ENCODE data around the gene MGAT1. TPM values are rescaled to one million over a fixed set of nuclear protein-coding genes. Genes with fewer than 3 reads are reported as not detected.
A peak's percentile ranks its signal among the peaks of the same experiment; 100 is the strongest.

The MGAT1 gene
- total RNA-seq, 1 experiment from 2014 or later = 39.0 TPM

DNA sequence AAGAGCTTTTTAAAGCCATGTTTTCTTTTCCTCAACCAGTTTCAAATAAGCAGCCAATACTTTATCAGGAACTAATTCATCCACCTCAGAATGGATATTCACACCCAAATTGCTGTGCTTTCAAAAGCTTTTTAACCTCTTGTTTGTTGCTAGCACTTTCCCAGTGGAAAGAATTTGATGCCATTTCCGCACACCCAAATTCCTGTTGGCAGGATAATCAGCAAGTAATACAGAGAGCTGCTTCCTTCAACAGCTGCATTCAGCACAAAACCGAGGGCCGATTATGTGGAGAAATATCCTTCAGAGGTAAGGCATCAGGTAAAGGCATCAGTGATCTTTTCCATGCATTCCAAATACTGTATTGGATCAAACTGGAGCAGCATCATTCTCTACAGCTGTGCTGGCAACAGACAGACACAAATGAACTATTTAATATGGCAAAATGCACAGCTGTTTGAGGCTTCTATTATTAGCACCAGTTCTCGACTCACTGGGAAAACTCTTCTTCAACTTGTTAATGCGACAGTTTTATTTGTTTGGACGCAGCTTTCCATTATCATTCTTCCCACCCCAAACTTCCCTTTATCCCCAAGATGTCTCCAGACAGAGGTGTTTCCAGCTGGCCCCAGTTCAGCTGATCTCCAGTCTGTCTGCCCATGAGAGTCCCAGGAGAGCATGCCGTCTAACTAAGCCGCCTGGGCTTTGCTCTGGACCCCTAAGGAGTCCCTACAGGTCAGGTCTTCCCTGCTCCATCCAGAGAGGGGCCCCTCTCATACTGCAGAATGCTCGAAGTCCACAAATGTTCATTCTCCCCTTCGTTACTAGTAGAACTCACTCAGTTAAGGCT, 22.2 kb upstream of the MGAT1 start:
- no peak for DNase-seq (ENCODE audit: low read depth)

DNA sequence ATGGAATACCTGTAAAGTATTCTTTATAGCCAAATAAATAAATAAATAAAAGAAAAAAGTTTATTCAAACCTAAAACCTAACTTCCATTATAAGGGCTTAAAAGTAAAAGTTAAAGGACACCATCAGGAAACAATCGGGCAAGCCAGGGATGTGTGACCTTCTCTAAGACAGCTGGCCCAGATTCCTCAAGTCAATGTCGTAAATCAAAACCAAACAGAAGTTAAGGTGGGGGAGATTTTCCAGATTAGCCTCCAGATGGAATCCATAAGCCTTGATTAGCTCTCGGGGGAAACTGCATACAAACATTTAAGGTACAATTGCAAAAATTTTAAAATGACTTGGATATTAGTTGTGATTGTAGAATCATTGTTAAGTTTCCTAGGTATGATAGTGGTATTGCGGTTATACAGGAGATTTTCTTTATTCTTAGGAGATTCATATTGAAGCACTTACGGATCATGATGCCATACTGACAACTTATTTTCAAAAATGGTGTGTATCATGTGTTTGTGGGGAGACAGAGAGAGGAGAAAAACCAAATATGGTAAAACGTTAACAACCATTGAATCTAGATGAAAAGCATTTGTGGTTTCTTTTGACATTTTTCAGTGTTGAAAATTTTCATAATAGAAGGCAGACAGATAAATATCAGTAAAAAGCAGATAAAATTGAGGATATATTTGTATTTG, 21.5 kb upstream of the MGAT1 start:
- no peak for DNase-seq (ENCODE audit: low read depth)

DNA sequence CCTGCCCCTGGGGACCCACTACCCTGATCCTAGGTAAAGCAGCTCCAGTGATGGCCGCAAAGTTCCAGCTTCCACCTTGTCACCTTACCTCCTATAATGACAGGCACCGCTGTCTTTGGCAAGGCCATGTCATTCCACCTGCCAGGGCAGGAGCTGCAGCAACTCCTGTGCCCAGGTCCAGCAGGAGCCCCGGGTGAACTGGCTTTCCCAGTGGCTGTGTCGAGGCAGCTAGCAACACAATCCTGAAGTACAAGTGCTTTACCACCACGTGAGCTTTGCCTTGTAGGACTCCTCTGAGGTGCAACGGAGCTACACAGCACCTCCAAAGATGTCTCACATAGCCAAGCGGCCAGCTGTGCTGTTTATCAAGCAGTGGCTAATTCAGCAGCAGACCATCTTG, 20.7 kb upstream of the MGAT1 start:
- DNase-seq (ENCODE audit: low read depth) = no peak

DNA sequence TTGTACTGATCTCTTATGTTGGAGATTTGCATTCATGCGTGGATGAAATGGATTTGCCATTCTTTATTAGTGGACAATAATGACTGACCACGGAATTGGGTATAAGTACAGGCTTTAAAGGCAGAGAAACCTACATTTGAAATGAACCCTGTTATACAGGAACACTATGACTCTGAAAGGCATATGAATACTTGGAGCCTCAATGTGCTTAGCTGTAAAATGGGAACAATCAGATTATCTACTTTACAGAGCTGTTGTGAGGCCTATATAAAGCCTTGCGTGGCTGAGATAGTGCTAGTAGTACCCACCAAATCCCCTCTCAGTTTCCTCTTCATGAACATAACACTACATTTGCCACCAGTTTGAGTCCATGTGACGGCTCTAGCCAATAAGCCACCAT, 18.9 kb upstream of the MGAT1 start:
- DNase-seq (ENCODE audit: low read depth) = no peak

GRCh38 chr5:180820788-180821321, 18.2 kb upstream of the MGAT1 start:
- no peak for DNase-seq (ENCODE audit: low read depth)

DNA sequence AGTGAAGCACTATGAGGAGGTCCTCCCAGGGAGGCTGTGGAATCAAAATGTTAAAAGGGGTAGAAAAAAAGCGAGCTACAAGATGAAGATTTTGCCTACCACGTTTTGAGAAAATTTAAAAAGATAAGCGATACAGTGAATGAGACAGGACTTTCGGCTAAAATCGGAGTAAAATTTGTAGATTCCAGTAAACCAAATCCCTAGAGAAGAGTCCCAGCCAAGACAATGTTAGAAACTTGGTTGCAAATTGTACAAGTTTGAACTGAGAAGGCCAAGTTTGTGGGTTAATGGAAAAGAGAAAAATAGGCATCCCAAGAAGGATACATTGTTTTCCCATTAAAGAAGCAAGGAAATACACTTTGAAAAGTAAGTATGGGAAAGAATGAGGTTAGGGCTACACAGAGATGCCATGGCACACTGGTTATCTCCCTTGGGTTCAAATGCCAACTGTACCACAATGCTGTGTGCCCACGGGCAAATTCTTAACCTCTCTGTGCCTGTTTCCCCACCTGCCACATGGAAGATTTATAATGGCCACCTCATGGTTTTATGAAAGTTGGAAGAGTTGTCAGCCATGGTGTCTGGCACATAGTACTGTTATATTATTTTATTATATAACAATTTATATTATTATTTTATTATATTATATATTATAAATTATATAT, 16.2 kb upstream of the MGAT1 start:
- no peak for DNase-seq (ENCODE audit: low read depth)

DNA sequence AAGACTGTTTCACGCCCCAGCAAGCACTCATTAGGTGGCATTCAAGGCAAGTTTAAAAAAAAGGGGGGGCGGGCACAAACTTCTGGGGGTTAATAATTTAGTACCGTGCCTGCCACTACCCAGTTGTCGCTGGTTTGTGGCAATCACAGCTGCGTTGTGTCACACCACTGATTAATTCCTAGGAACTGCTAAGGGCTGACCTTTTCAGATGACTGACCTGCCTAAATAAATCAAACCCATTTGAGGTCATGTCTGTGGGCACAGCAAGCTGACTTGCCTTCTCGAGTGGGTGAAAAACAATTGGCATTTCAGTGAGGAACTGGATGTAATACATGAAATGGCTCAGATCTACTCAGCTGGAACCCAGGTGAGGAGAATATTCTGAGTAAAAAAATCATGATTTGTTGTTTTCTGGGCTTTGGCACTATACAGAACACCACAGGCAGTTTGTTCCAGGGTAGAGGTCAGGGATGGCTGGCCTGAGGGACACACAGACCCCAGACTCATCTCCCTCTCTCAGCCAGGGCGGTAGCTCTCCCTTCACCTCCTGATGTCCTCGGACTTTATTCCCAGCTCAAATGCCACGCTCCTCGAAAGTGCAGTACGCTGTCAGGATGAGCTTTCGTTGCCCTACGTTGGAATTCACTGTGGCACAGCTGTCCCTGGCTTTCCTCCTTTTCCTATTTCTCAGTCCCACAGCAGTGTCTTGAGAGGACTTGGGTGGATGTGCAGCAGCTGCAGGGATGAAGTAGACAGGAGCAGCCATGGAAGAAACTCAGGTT, 15.5 kb upstream of the MGAT1 start:
- no peak for DNase-seq (ENCODE audit: low read depth)

- peak; percentile 24 for DNase-seq (ENCODE audit: low read depth)
Measured at GRCh38 chr5:180816608-180817534, 14.3 kb upstream of the MGAT1 start.

- DNase-seq (ENCODE audit: low read depth) = peak; percentile 49
Measured at GRCh38 chr5:180815293-180815917, 12.8 kb upstream of the MGAT1 start.

- no peak for DNase-seq (ENCODE audit: low read depth)
Measured at GRCh38 chr5:180813420-180813819, 10.8 kb upstream of the MGAT1 start.

GRCh38 chr5:180811623-180812124, 9.1 kb upstream of the MGAT1 start:
- no peak for DNase-seq (ENCODE audit: low read depth)

- DNase-seq (ENCODE audit: low read depth) = peak; percentile 34
Measured at GRCh38 chr5:180810959-180811622, 8.5 kb upstream of the MGAT1 start.

DNA sequence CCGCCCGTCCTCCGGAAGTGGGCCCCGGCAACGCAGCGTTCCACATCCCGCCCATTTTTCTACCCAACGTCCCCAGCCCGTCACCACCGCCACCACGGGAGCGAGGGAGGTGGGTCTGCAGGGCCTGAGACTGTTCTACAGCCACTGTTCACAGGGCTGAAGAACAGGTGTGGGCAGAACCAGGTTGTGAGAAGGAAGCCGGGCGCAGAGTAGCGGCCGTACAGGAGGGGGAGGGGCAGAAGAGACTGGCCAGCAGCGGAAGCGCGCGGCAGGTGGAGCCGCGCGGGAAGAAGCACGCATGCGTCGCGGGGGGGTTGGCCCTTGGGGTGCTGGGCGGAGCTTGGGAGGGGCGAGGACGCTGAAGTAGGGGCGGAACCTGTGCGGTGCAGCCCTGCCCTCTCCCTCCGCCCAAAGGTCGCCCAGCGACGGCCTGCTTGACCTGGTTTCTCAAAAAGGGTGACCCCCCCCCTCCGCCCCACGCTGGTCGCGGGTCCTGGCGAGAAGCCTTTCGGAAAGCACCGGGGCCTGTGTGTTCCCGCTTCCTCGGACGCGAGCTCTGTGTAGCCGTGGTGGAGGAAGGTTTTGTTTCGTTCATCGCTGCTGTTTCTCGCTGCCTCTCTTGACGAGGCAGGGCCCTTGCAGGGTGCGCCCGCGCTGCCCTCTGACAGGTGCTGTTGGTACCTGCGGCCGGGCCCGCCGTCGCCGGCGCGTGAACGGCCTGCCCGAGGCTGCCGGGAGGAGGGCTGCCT, 7.8 kb upstream of the MGAT1 start:
- DNase-seq (ENCODE audit: low read depth) = peak; percentile 88

DNA sequence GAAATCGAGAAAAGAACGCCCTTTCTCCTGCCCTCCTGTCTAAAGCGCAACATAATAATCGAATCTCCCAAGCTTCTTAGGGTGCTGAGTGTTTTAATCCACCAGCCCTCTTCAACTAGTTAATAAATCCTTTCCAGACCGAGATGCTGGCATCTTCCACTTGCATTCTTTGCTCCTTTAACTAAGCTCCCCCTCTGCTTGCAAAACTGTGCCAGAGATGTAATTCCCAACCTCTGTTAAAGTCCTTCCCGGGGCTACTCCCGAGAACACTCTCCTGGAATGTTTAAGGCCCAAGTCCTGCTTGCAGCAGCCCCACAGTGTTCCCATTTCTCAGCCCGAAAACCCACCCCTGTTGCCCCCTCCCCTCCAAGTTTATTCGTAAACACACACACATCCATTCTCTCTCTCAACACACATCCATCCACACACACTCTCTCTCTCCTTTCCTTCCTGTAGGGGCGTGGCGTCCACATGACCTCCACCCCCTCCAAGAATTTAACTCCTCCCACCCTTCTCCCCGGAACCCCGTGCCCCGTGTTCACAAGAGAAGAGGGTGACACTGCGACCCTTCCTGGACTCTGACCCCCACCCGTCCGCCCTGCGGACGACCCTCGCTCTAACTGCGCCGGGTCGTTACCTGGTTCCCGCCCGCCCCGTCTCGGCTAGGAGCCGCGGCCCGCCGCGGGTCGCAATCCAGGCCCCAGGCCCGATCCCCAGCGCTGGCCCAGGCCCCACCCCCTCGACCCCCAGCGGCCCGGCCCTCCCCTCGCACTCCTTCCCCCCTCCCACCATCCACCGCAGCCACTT, 7.0 kb upstream of the MGAT1 start:
- peak; percentile 87 for DNase-seq (ENCODE audit: low read depth)

- DNase-seq (ENCODE audit: low read depth) = no peak
Measured at GRCh38 chr5:180808461-180809000, 5.9 kb upstream of the MGAT1 start.

DNA sequence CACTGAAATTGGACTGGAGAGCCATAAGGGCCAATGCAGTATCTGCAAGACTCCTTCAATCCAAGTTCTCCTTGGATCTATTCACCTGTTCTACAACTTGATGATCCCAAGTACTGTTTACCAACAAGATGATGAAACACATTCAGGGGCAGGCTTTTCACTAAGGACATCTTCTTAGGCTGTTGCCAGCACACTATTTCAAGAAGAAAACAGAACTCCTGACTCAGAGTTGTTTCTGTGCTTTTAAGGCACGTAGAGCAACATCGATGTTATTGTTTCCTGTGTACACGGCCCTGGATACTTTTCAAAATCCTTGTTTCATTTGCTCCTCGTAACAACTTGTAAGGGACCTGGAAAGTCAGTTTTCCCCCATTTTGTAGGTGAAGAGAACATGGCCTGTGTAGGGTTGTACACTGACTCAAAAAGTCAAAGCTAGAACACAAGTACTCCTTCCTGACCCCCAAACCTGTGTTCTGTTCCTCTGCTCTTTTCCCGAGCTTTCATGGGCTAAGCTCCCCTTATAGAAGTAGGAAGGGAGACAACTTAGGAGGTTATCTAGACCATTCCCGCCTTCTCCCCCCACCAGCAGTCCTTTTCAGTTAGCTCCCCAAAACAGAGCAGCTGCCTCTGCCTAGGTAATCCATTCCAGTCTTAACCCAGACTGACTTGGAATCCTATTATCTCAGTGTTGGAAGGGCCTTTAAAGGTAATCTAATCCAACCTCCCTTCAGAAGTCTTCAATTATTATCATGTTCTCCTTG, 5.2 kb upstream of the MGAT1 start:
- no peak for DNase-seq (ENCODE audit: low read depth)

DNA sequence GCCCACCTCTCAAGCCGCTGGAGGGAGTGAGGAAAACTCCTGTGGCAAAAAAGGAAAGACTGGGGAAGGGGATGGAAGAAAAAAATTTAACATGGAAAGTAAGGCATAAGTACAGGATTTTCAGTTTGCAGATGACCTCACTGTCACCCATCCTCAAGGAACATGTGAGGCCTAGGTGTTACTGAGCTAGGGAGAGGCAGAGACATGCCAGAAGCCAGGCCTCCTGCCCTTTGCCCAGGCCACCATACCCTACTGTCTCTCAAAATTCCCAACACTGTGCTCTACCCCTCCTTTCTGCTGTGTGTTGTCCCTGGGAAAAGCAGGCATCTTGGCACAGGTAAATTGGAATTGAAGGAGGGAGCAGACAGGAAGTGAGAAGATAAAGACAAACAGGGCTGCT, 4.4 kb upstream of the MGAT1 start:
- DNase-seq (ENCODE audit: low read depth) = no peak

Measured in RPMI7951 (cell line).